Sigmoid colon (tissue), 4 donors: Measurements from ENCODE around the gene RASA1.

Experiments
- CTCF ChIP-seq, 4 experiments: fragments of 450-650 bp in 3 of 4; fragments of 200-600 bp in 1 of 4; IDR thresholded peaks; one replicate each; pipeline ENCODE4 v1.5.1; 2016 to 2019; ENCODE audit warnings: antibody characterized with exemption in 4 of 4, mild to moderate bottlenecking in 3 of 4, moderate library complexity in 2 of 4
- EP300 ChIP-seq, 4 donors: sonication (generic); formaldehyde crosslinking; IDR thresholded peaks; one replicate each; pipeline ENCODE4 v1.6.1; 2017; ENCODE audit warnings: antibody characterized with exemption in 4 of 4
- POLR2A ChIP-seq, 2 donors: fragments of 450-650 bp; IDR thresholded peaks; one replicate each; pipeline ENCODE4 v1.6.1; 2016; ENCODE audit warnings: antibody characterized with exemption in 2 of 2, mild to moderate bottlenecking in 2 of 2, moderate library complexity in 2 of 2
- POLR2AphosphoS5 ChIP-seq, 4 donors: sonication (generic); formaldehyde crosslinking; IDR thresholded peaks; one replicate each; pipeline ENCODE4 v1.6.1; 2017; ENCODE audit warnings: antibody characterized with exemption in 4 of 4

- TF ChIP-seq CTCF (IDR thresholded peaks at IDR 0.05) (no peak), EP300 (IDR thresholded peaks at IDR 0.05) (no peak), POLR2AphosphoS5 (IDR thresholded peaks at IDR 0.05) (no peak), POLR2A (IDR thresholded peaks at IDR 0.05) (no peak)
Measured at GRCh38 chr5:87360132-87360531, 92.4 kb downstream of the RASA1 start.
